D721Med (cell line): ENCODE data around the gene FANCC.

Experiments used
- DNase-seq: peaks from one replicate; pipeline ENCODE4 v3.0.0; 2011; ENCODE audit warnings: low spot score; ENCODE audit not compliant: insufficient read length
- FAIRE-seq: peaks from 2 replicates; lab custom pipeline; 2011; peaks lifted over from hg19 to GRCh38; lab: Jason Lieb, UNC
- TF ChIP-seq, protein P1 (sequence below): IDR thresholded peaks from 2 replicates; pipeline ENCODE4 v1.5.1; 2012; ENCODE audit warnings: mild to moderate bottlenecking, control low read depth; ENCODE audit not compliant: insufficient read depth; ENCODE audit errors: missing control alignments

Gene FANCC

DNA sequence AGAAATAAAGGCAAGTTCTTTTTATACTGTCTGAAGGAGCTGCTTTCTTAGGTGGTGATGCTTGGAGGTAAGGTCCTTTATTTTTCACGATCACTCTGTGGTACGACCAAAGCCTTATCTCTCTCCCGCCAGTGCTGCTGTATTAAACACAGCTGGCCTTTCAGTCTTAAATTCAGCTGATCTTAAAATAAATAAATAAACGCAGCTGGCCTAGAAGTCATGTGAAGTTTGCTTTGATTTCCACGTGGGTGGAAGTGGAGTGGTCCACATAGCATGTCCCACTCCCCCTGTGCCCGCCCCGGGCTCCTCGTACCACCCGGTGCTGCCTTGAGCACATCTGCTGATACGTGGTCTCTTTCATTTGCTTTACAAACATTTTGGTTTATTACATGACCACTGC is 260.4 kb downstream of the FANCC start:
- FAIRE-seq = no peak
- no peak for DNase-seq
- TF ChIP-seq, protein P1, sequence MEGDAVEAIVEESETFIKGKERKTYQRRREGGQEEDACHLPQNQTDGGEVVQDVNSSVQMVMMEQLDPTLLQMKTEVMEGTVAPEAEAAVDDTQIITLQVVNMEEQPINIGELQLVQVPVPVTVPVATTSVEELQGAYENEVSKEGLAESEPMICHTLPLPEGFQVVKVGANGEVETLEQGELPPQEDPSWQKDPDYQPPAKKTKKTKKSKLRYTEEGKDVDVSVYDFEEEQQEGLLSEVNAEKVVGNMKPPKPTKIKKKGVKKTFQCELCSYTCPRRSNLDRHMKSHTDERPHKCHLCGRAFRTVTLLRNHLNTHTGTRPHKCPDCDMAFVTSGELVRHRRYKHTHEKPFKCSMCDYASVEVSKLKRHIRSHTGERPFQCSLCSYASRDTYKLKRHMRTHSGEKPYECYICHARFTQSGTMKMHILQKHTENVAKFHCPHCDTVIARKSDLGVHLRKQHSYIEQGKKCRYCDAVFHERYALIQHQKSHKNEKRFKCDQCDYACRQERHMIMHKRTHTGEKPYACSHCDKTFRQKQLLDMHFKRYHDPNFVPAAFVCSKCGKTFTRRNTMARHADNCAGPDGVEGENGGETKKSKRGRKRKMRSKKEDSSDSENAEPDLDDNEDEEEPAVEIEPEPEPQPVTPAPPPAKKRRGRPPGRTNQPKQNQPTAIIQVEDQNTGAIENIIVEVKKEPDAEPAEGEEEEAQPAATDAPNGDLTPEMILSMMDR = no peak

DNA sequence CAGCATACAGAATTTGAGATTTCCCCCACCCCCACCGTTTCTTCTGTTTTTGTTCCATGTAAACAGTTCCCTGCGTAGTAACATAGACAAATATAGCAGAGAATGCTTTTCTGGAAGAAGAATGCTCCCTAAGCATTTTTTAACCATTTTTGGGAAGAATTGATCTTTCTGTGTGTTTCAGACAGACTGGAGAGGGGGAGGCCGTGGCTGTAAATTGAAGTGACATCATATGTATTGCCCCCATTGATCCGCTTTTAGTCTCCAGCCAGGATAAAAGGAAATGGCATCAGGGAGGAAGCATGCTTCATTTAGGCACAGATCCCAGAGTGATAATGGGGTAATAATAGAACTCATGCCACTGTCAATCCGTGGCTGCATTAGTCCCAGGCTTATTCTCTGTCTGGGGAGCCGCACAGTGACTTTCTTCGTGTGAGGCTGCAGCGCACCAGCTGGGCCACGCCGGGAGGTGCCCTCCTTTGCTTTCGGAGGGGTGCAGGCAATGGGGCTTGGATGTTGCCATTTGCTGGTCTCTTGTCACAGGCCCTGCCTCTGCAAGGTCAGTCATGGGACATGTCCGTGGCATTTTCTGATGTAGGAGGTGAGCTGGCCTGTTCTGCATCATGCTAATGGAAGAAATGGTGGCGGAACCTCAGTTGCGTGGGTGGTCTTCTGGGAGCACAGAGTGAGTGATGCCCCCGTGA is 261.5 kb downstream of the FANCC start:
- DNase-seq = no peak
- no peak for FAIRE-seq
- TF ChIP-seq, protein P1 = no peak

DNA sequence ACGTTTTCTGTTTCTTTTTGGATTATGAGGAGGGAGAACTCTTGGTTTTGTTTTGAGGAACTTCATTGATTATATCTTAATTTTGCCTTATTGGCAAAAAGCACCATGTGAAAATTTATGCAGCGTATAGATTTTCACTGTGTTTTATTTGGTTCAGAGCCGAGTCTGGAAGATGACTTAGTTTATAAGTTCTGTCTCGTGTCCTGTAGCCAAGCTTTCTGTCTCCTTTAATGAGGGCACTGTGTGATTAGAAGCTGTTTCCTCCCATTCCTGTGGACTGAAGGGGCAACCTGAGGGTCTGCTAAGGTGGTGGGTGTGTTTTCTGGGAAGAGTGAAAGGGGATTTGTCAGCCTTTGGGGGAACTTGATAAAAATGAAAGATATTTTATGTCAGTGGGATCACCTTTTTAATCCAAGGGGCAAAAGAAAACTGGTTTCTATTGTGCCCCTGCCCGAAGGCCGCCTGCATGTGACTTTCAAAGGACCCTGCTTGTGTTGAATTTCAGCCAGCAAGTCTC is 262.1 kb downstream of the FANCC start:
- no peak for DNase-seq
- no peak for FAIRE-seq
- TF ChIP-seq, protein P1 = no peak

DNA sequence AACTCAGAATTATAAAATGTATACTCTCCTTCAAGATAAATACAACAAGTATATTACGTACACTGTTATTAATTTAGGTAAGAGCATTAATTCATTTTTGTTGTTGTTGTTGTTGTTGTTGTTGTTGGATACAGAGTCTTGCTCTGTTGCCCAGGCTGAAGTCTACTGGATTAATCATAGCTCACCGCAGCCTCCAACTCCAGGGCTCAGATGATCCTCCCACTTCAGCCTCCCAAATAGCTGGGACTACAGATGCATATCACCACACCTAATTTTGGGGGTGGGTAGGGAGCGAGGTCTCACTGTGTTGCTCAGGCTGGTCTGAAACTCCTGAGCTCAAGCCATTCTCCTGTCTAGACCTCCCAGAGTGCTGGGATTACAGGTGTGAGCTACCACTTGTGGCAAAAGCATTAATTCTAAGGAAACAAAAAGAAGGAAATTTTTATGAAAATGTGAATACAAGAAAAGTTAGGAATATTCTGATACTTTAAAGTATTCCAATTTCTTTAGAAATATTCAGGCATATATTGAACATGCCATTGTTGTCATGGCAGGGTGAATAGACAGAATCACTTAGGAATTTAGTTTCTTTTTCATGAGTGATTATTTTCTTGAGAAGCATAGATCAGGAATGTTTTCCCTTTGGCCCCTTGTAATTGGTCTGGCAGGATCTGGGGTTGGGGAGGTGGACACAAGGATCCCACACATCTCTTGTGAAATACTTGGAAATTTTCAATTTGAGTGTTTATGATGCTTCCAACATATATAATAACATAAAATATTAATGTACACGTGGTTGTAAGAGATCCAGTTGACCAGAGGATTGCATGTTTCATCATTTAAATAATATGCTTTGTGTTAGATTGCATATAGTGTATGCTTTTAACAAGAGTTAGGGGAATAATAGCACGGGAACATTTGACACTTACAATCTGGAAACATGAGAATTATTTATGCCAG is 263.6 kb downstream of the FANCC start:
- no peak for DNase-seq
- TF ChIP-seq, protein P1 = no peak
- no peak for FAIRE-seq

DNA sequence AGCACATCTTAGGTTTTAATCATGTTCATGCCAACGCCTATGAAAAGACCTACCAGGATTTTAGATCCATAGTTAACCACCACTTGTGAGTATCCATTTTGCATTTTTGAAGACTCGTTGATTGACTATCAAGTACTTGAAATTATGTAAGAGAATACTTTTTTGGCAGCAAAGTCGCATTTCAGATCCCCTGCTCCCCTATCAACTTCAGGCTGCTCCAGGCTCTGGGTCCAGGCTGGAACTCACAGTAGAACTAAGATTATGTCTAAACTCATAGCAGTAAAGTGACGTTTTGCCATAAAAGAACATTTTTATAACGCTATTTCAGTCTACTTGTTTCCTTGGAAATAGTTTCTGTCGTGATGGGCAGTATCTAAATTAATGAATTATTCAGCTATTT is 267.7 kb downstream of the FANCC start:
- TF ChIP-seq, protein P1 = no peak
- DNase-seq = no peak
- no peak for FAIRE-seq
